HG02852 (cell line): ENCODE data around the gene ARHGAP25.
"Not testable (repeated sequence)": the region's sequence is repeated elsewhere in the genome, so short reads cannot be mapped to it uniquely, and the experiment has no call there.

Source experiments
- ATAC-seq: cut with Tn5 transposase; IDR thresholded peaks from one replicate; pipeline ENCODE4 v1.9.1; 2021; ENCODE audit warnings: mild to moderate bottlenecking, moderate library complexity; ENCODE audit not compliant: unreplicated experiment

ARHGAP25 gene

GRCh38 chr2:68792751-68793150 lies 58.1 kb downstream of the ARHGAP25 start:
- ATAC-seq, result no peak

- ATAC-seq, result no peak
Measured at GRCh38 chr2:68796295-68796905, 61.8 kb downstream of the ARHGAP25 start.

GRCh38 chr2:68798569-68798968 lies 64.0 kb downstream of the ARHGAP25 start:
- no peak for ATAC-seq

GRCh38 chr2:68799140-68800026 lies 64.8 kb downstream of the ARHGAP25 start:
- ATAC-seq, result no peak

GRCh38 chr2:68800027-68800401 lies 65.4 kb downstream of the ARHGAP25 start:
- ATAC-seq, result no peak

GRCh38 chr2:68800517-68800916 lies 65.9 kb downstream of the ARHGAP25 start:
- no peak for ATAC-seq

- ATAC-seq, result not testable (repeated sequence)
Measured at GRCh38 chr2:68802161-68802560, 67.5 kb downstream of the ARHGAP25 start.

GRCh38 chr2:68805025-68805424 lies 70.4 kb downstream of the ARHGAP25 start:
- no peak for ATAC-seq

GRCh38 chr2:68806511-68807109 lies 72.0 kb downstream of the ARHGAP25 start:
- ATAC-seq, result no peak

- no peak for ATAC-seq
Measured at GRCh38 chr2:68807821-68808266, 73.2 kb downstream of the ARHGAP25 start.

- ATAC-seq, result no peak
Measured at GRCh38 chr2:68809324-68810240, 75.0 kb downstream of the ARHGAP25 start.

GRCh38 chr2:68811364-68811763 lies 76.8 kb downstream of the ARHGAP25 start:
- no peak for ATAC-seq

GRCh38 chr2:68812251-68812650 lies 77.6 kb downstream of the ARHGAP25 start:
- no peak for ATAC-seq

- no peak for ATAC-seq
Measured at GRCh38 chr2:68813596-68813995, 79.0 kb downstream of the ARHGAP25 start.

- ATAC-seq, result no peak
Measured at GRCh38 chr2:68817306-68817705, 82.7 kb downstream of the ARHGAP25 start.

GRCh38 chr2:68819556-68819955 lies 84.9 kb downstream of the ARHGAP25 start:
- ATAC-seq, result no peak

GRCh38 chr2:68822207-68822872 lies 87.7 kb downstream of the ARHGAP25 start:
- no peak for ATAC-seq

GRCh38 chr2:68824831-68825230 lies 90.2 kb downstream of the ARHGAP25 start:
- no peak for ATAC-seq

GRCh38 chr2:68825866-68826265 lies 91.3 kb downstream of the ARHGAP25 start:
- ATAC-seq, result no peak

GRCh38 chr2:68827666-68828065 lies 93.1 kb downstream of the ARHGAP25 start:
- ATAC-seq, result no peak
